Measurements from ENCODE around the gene FSD1. TPM values are rescaled to one million over a fixed set of nuclear protein-coding genes. Genes with fewer than 3 reads are reported as not detected.

FSD1 gene
- total and polyA plus RNA-seq, 5 donors from 2014 or later: 0.76 to 1.6 (median 1.0) TPM; not detected in 2

GRCh38 chr19:4366666-4367335 lies 62.4 kb downstream of the FSD1 start:
- H3K4me1 ChIP-seq (ENCODE audit: control insufficient read depth, insufficient read depth, low read length, poor library complexity, severe bottlenecking): peaks cover 41% of the 10 kb centered on the region
- H3K27me3 ChIP-seq (ENCODE audit: control insufficient read depth, insufficient read depth, low read length): no peaks in the 10 kb centered on the region
- no peak for DNase-seq
- peak overlapping the region in 1 of 4 donors; percentile 21 for H3K4me3 Mint-ChIP-seq
- no peak overlapping the region for H3K27ac ChIP-seq (ENCODE audit: insufficient read depth, low read length, poor library complexity, severe bottlenecking)
- H3K9me3 ChIP-seq (ENCODE audit: control insufficient read depth in 2 of 2, low read length in 2 of 2): no peaks in the 10 kb centered on the region
- H3K36me3 ChIP-seq (ENCODE audit: control insufficient read depth, insufficient read depth, low read length): peaks cover 35% of the 10 kb centered on the region
- peaks cover 0 to 41% (median 15%) of the 10 kb centered on the region in 4 donors for H3K4me1 Mint-ChIP-seq
- no peaks in the 10 kb centered on the region for H3K9me3 Mint-ChIP-seq
- no peak overlapping the region for H3K4me3 ChIP-seq (ENCODE audit: low read depth, low read length)
- ATAC-seq (ENCODE audit: low read depth in 2 of 2): no peak
- no peaks in the 10 kb centered on the region for H3K27me3 Mint-ChIP-seq
- H3K36me3 Mint-ChIP-seq: peaks cover 3% of the 10 kb centered on the region
- H3K27ac Mint-ChIP-seq: peak overlapping the region; percentile 63 to 83 (median 76)

GRCh38 chr19:4367336-4367723 lies 62.9 kb downstream of the FSD1 start:
- H3K4me1 Mint-ChIP-seq: peaks cover 0 to 45% (median 15%) of the 10 kb centered on the region in 4 donors
- DNase-seq (no peak), ATAC-seq (ENCODE audit: low read depth in 2 of 2) (no peak)
- H3K9me3 ChIP-seq (ENCODE audit: control insufficient read depth in 2 of 2, low read length in 2 of 2): no peaks in the 10 kb centered on the region
- peak overlapping the region; percentile 43 to 83 (median 76) for H3K27ac Mint-ChIP-seq
- peaks cover 43% of the 10 kb centered on the region for H3K4me1 ChIP-seq (ENCODE audit: control insufficient read depth, insufficient read depth, low read length, poor library complexity, severe bottlenecking)
- H3K4me3 ChIP-seq (ENCODE audit: low read depth, low read length): no peak overlapping the region
- H3K4me3 Mint-ChIP-seq: peak overlapping the region in 1 of 4 donors; percentile 52
- H3K27me3 ChIP-seq (ENCODE audit: control insufficient read depth, insufficient read depth, low read length): no peaks in the 10 kb centered on the region
- H3K36me3 Mint-ChIP-seq: no peaks in the 10 kb centered on the region
- H3K9me3 Mint-ChIP-seq: no peaks in the 10 kb centered on the region
- H3K27ac ChIP-seq (ENCODE audit: insufficient read depth, low read length, poor library complexity, severe bottlenecking): no peak overlapping the region
- H3K36me3 ChIP-seq (ENCODE audit: control insufficient read depth, insufficient read depth, low read length): peaks cover 30% of the 10 kb centered on the region
- no peaks in the 10 kb centered on the region for H3K27me3 Mint-ChIP-seq

GRCh38 chr19:4367781-4368127 lies 63.4 kb downstream of the FSD1 start:
- Histone ChIP-seq H3K4me1 (ENCODE audit: control insufficient read depth, insufficient read depth, low read length, poor library complexity, severe bottlenecking) (peaks cover 43% of the 10 kb centered on the region), H3K9me3 (ENCODE audit: control insufficient read depth in 2 of 2, low read length in 2 of 2) (no peaks in the 10 kb centered on the region), H3K27ac (ENCODE audit: insufficient read depth, low read length, poor library complexity, severe bottlenecking) (peak overlapping the region; percentile 86), H3K27me3 (ENCODE audit: control insufficient read depth, insufficient read depth, low read length) (no peaks in the 10 kb centered on the region), H3K36me3 (ENCODE audit: control insufficient read depth, insufficient read depth, low read length) (peaks cover 26% of the 10 kb centered on the region), H3K4me3 (ENCODE audit: low read depth, low read length) (no peak overlapping the region)
- Mint-ChIP-seq H3K36me3 (no peaks in the 10 kb centered on the region), H3K4me3 (peak overlapping the region in 2 of 4 donors; percentile 31 to 52), H3K27ac (peak overlapping the region; percentile 23 to 83 (median 46)), H3K27me3 (no peaks in the 10 kb centered on the region), H3K4me1 (peaks cover 0 to 49% (median 15%) of the 10 kb centered on the region in 4 donors), H3K9me3 (no peaks in the 10 kb centered on the region)
- ATAC-seq (ENCODE audit: low read depth in 2 of 2) (no peak), DNase-seq (no peak)

- Histone ChIP-seq H3K27ac (ENCODE audit: insufficient read depth, low read length, poor library complexity, severe bottlenecking) (peak overlapping the region; percentile 86), H3K9me3 (ENCODE audit: control insufficient read depth in 2 of 2, low read length in 2 of 2) (no peaks in the 10 kb centered on the region), H3K4me1 (ENCODE audit: control insufficient read depth, insufficient read depth, low read length, poor library complexity, severe bottlenecking) (peaks cover 43% of the 10 kb centered on the region), H3K4me3 (ENCODE audit: low read depth, low read length) (no peak overlapping the region), H3K27me3 (ENCODE audit: control insufficient read depth, insufficient read depth, low read length) (no peaks in the 10 kb centered on the region), H3K36me3 (ENCODE audit: control insufficient read depth, insufficient read depth, low read length) (peaks cover 23% of the 10 kb centered on the region)
- no peaks in the 10 kb centered on the region for H3K9me3 Mint-ChIP-seq
- peaks cover 0 to 50% (median 15%) of the 10 kb centered on the region in 4 donors for H3K4me1 Mint-ChIP-seq
- no peaks in the 10 kb centered on the region for H3K36me3 Mint-ChIP-seq
- ATAC-seq (ENCODE audit: low read depth in 2 of 2) (no peak), DNase-seq (no peak)
- no peaks in the 10 kb centered on the region for H3K27me3 Mint-ChIP-seq
- peak overlapping the region; percentile 94 to 98 (median 97) for H3K27ac Mint-ChIP-seq
- H3K4me3 Mint-ChIP-seq: peak overlapping the region in 2 of 4 donors; percentile 95 to 96
Observed at GRCh38 chr19:4368128-4368820, 63.9 kb downstream of the FSD1 start.

GRCh38 chr19:4369109-4369887 lies 64.9 kb downstream of the FSD1 start:
- H3K36me3 Mint-ChIP-seq: no peaks in the 10 kb centered on the region
- Histone ChIP-seq H3K36me3 (ENCODE audit: control insufficient read depth, insufficient read depth, low read length) (peaks cover 16% of the 10 kb centered on the region), H3K27me3 (ENCODE audit: control insufficient read depth, insufficient read depth, low read length) (no peaks in the 10 kb centered on the region), H3K27ac (ENCODE audit: insufficient read depth, low read length, poor library complexity, severe bottlenecking) (peak overlapping the region; percentile 86), H3K9me3 (ENCODE audit: control insufficient read depth in 2 of 2, low read length in 2 of 2) (no peaks in the 10 kb centered on the region), H3K4me3 (ENCODE audit: low read depth, low read length) (peak overlapping the region; percentile 53), H3K4me1 (ENCODE audit: control insufficient read depth, insufficient read depth, low read length, poor library complexity, severe bottlenecking) (peaks cover 49% of the 10 kb centered on the region)
- no peaks in the 10 kb centered on the region for H3K9me3 Mint-ChIP-seq
- H3K4me3 Mint-ChIP-seq: peak overlapping the region; percentile 89 to 96 (median 96)
- peak; percentile 72 for ATAC-seq (ENCODE audit: low read depth in 2 of 2)
- H3K27ac Mint-ChIP-seq: peak overlapping the region; percentile 94 to 98 (median 97)
- DNase-seq: peak; percentile 61 to 95 (median 81)
- H3K27me3 Mint-ChIP-seq: no peaks in the 10 kb centered on the region
- H3K4me1 Mint-ChIP-seq: peaks cover 0 to 55% (median 17%) of the 10 kb centered on the region in 4 donors

DNA sequence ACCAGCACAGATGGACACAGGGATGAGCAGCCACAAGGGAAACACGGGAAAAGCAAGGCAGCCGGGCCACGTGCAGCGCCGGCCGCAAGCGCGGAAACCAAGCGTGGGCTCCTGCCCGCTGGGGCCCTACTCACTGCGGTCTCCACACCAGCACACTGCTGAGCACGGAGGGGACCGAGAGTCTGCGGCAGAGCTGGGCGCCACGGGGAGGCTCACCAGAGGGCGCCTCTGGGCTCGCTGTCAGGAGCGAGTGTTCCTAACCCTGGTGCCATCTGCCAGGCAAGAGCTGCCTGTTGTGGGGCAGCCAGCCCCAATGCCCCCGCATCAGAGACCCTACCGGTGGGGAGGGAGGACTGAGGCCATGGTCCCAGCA lies 65.5 kb downstream of the FSD1 start:
- no peaks in the 10 kb centered on the region for H3K36me3 Mint-ChIP-seq

DNA sequence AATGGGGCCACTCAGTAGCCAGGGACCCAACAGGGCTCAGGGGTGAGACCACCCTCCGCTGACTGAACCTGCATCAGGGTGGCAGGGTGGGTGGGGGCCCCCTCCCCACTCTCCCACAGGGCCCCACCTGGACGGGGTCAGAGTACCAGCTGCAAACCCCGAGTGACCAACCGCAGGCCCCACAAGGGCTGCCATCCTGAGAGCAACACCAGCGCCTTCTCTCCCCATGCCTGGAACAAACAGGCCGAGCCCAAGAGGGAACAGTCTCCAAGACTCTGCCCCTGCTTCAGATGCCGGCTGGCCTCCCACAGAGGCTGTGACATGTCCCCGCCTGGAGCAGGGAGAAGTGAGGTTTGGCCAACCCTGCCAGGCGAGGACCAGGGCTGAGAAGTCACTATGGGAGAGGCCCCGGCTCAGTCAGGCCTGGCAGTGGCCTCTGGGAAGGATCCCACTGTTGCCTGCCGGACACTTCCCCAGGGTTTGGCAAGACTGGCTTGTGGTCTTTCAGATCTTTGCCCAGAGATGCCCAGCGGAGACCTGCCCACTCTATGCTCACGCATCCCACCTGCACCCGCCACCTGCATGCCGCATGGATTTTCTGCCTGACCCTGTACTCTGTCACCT lies 66.1 kb downstream of the FSD1 start:
- H3K4me3 Mint-ChIP-seq: peak overlapping the region; percentile 48 to 89 (median 79)
- Histone ChIP-seq H3K36me3 (ENCODE audit: control insufficient read depth, insufficient read depth, low read length) (peaks cover 8% of the 10 kb centered on the region), H3K9me3 (ENCODE audit: control insufficient read depth in 2 of 2, low read length in 2 of 2) (no peaks in the 10 kb centered on the region), H3K27me3 (ENCODE audit: control insufficient read depth, insufficient read depth, low read length) (no peaks in the 10 kb centered on the region), H3K4me3 (ENCODE audit: low read depth, low read length) (peak overlapping the region; percentile 26), H3K27ac (ENCODE audit: insufficient read depth, low read length, poor library complexity, severe bottlenecking) (peak overlapping the region; percentile 86), H3K4me1 (ENCODE audit: control insufficient read depth, insufficient read depth, low read length, poor library complexity, severe bottlenecking) (peaks cover 55% of the 10 kb centered on the region)
- H3K4me1 Mint-ChIP-seq: peaks cover 0 to 57% (median 18%) of the 10 kb centered on the region in 4 donors
- ATAC-seq (ENCODE audit: low read depth in 2 of 2) (no peak), DNase-seq (no peak)
- H3K27ac Mint-ChIP-seq: peak overlapping the region; percentile 75 to 94 (median 86)
- no peaks in the 10 kb centered on the region for H3K9me3 Mint-ChIP-seq
- no peaks in the 10 kb centered on the region for H3K36me3 Mint-ChIP-seq
- H3K27me3 Mint-ChIP-seq: no peaks in the 10 kb centered on the region

More for the DNA sequence above, 65.5 kb downstream of the FSD1 start:
- ATAC-seq (ENCODE audit: low read depth in 2 of 2) (peak; percentile 73 to 76), DNase-seq (peak; percentile 48 to 87 (median 69))
- Mint-ChIP-seq H3K27me3 (no peaks in the 10 kb centered on the region), H3K4me3 (peak overlapping the region; percentile 89 to 96 (median 96)), H3K27ac (peak overlapping the region; percentile 84 to 98 (median 94)), H3K9me3 (no peaks in the 10 kb centered on the region), H3K4me1 (peaks cover 0 to 55% (median 17%) of the 10 kb centered on the region in 4 donors)
- Histone ChIP-seq H3K36me3 (ENCODE audit: control insufficient read depth, insufficient read depth, low read length) (peaks cover 15% of the 10 kb centered on the region), H3K27ac (ENCODE audit: insufficient read depth, low read length, poor library complexity, severe bottlenecking) (peak overlapping the region; percentile 86), H3K27me3 (ENCODE audit: control insufficient read depth, insufficient read depth, low read length) (no peaks in the 10 kb centered on the region), H3K9me3 (ENCODE audit: control insufficient read depth in 2 of 2, low read length in 2 of 2) (no peaks in the 10 kb centered on the region), H3K4me1 (ENCODE audit: control insufficient read depth, insufficient read depth, low read length, poor library complexity, severe bottlenecking) (peaks cover 52% of the 10 kb centered on the region), H3K4me3 (ENCODE audit: low read depth, low read length) (peak overlapping the region; percentile 44)

Data from CD4-positive, CD25-positive, alpha-beta regulatory T cell (primary cell).